ENCODE measurements around the gene LCN1.
A peak's percentile ranks its signal among the peaks of the same experiment; 100 is the strongest.

Gene LCN1

DNA sequence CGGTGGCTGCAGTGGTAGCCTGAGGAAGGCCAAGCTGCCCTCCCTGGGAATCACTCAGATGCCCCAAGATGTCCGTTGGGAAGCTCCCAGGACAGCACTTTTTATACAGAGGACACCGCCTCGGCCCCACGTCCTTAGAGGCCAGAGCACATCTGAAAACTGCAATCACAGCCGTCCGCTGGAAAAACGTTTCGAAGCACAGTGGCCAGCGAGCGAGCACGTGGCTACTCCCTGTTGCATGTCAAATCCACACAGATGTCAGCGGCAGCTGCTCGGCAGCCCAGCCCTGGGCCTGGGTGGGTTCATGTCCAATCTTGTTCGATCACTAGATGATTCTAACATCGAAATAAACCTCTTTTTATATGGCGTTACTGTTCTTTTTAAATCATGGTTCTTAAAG is 32.7 kb upstream of the LCN1 start:
- DNase-seq (ENCODE audit: low spot score): no peak

DNA sequence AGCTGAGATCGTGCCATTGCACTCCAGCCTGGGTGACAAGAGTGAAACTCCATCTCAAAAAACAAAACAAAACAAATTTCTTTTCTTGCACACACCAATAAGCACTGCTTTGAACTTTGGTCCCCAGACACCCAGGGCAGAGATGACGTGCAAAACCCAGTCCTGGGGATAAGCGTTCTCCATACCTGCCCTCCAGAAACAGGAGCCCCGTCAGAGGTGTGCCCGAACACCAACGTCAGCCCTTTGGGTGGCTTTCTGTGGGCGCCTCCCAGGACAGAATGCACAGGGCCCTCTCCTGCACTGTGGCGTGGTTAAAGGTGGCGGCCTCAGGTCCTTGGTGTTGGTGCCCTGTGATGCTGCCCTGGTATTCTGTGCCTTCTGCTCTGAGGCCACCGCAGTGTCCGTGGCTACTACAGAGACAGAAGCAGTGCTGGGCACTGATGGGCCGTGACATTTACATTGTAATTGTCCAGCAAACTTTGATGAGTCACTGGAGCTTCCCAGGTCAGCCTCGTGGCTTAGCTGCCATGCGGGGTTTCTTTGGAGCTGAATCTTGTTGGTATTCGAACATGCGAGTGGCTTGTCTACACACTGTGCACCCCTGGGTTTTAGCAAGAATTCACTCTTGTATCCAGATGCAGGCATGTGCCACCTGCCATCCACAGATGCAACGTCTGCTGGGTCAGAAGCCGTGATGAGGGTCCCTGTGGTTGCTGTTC is 31.9 kb upstream of the LCN1 start:
- no peak for DNase-seq (ENCODE audit: low spot score)

DNA sequence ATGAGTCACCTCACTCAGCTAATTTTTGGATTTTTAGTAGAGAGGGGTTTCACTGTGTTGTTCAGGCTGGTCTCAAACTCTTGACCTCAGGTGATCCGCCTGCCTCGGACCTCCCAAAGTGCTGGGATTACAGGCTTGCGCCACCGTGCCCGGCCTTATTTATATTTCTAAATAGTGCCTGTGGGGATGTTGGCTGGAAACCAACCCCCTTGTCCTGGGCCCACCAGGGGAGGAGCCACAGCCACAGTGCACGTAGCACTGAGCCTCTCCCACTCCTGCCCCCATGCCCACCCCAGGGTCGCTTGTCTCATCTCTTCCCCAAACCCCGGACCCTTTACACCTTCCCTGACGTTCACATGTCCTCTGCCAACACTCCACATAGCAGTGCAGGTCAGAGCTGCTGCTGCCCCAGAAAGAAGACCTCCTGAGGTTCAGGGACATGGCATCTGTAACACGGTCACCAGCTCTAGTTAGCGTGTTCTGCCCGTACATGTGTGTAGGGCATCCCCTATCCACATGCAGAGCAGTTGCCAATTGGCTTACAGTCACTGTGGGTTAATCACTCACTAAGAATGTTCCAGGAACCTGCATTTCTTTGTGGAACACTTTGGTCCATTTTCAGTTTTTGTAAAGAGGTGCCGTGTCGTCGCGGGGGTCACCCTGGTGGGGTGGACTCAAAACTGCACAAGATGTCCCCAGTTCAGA is 30.9 kb upstream of the LCN1 start:
- DNase-seq (ENCODE audit: low spot score): no peak

DNA sequence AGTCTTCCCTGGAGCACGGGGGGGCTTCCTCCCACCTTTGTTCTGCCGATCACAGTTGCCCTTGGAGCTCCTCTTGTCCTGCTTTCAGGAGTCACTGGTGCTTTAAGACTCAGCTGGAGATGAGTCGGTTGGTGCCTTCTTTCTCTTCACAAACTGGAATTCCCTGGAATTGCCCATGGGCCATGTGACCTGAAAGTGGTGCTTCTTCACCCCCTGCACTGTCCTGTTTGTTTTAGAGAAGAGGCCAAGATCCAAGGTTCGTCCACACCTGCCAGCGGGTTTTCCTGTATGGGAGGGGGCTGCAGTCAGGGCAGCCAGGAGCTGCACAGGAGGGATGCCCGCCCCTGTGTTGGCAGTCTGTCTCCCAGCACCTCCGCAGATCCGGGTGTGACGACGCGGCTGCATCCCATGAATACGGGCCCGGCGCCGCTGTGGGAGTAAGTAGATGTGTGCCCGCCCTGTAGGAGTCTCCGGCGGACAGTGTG is 30.2 kb upstream of the LCN1 start:
- no peak for DNase-seq (ENCODE audit: low spot score)

DNA sequence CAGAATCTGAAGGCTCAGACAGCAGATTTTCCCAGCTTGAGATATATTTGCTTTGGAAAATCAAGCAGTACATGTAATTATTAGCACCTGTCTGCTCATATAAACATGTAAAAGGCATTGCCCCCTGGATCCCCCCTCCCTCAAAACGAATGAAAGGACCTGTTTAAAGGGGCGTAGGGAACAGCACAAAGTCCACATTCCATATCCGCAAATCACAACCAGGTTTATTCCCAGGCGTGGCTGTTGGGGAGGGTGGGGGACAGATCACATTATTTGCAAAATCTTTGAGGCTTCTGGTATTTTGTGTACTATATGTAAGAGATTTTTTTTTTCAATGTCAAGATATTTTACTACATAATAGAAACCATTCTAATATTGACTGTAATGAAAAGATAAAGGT is 29.5 kb upstream of the LCN1 start:
- no peak for DNase-seq (ENCODE audit: low spot score)

DNA sequence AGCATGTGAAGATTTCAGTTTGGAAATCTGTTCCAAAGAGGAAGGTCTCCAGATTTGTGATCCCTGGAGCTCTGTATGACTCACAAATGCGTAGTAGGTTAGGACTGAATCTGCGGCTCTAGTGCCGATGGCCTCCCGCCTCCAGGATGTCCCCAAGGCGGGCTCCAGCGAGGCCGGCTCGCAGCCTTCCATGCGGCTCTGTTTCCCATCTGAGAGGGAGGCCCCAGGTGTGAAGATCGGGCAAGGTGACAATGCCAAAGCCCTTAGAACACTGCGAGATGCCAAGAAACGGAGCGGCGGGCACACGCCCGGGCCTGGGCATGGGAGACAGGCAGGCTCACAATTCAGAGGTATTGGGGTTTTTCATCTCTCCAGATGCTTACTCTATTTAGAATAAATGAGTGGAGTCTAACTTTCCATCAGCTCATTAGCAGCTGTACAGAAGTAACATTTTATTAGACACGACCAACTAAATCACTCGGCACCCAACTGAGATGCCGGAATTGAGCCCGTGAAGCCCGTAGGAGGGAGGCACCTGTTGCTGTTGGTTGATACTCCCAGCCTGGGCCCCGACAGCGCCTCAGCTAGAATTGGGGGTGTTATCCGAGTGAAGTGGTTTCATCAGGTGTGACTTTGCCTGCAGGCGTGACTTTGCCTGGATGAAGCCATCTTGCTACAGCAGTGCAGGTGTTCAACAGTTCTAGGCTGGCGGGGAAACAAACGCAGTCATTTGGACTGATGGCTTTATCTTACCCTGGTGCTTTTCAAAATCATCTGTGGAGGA is 28.2 kb upstream of the LCN1 start:
- no peak for DNase-seq (ENCODE audit: low spot score)

DNA sequence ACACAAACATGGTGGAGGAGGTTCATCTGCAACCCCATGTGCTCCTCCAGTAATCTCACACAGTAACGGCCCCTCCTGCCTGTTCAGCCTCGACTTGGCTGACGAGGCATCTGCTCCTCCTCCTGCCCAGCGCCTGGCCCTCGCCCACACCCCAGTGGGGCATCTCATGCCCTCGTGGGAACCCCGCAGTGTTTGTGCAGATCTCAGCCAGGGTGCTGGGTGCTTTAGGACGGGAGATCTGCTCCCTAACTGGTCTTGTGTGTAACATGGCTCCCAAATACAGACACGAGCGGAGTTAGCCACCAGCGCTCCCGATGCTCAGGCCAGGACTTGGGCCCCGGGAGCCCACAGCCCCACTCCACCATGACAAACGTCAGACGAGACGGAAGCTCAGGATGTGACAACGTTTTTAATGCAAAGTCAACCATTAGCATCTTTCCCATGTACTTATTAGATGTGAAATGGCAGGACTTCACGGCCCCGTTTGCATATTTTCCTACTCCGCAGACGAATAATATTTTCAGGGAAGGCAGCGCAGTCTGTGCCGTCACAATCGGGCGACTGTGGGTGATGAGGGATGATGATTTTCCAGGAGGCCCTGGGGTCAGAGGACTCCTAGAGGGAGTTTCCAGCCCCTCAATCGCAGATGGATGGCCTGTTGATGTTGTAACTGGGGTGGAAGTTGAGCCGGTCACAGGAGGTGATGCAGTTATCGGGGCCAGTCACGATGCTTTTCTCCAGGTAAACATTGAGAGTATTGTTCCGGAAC is 26.3 kb upstream of the LCN1 start:
- DNase-seq (ENCODE audit: low spot score): no peak

DNA sequence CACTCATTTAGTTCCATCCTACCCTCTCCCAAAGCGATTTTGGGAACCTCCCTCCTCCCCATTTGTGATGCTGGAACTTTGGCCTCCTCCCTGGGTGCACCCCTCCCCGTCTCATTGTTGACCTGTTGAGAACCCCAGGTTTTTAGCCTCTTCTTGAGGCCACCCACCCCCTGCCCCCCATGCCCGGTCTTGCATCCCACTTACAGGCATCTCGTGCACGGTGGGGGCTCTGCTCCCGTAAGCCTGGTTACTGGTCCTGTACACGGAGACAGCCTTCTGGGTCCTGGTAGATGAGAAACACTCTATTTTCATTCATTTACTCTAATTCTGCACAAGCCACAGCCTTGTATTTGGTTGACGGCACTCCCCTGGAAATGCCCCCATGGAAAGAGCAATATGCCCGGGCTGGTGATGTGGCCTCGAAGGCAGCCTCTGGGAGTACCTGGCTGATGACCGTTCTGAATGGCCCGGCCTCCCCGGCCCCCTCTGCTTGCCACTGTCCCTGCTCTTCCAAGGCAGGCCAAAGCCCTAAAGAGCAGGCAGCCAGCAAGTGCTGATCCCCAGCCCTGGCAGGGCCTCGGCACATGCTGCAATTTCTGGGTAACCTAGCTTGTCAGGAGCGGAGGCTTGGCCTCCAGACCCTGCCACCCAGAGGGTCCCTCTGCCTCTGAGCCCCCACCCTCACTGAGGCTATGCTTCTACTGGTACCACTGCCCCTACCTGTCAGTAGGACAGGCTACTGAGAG is 22.7 kb upstream of the LCN1 start:
- no peak for DNase-seq (ENCODE audit: low spot score)

DNA sequence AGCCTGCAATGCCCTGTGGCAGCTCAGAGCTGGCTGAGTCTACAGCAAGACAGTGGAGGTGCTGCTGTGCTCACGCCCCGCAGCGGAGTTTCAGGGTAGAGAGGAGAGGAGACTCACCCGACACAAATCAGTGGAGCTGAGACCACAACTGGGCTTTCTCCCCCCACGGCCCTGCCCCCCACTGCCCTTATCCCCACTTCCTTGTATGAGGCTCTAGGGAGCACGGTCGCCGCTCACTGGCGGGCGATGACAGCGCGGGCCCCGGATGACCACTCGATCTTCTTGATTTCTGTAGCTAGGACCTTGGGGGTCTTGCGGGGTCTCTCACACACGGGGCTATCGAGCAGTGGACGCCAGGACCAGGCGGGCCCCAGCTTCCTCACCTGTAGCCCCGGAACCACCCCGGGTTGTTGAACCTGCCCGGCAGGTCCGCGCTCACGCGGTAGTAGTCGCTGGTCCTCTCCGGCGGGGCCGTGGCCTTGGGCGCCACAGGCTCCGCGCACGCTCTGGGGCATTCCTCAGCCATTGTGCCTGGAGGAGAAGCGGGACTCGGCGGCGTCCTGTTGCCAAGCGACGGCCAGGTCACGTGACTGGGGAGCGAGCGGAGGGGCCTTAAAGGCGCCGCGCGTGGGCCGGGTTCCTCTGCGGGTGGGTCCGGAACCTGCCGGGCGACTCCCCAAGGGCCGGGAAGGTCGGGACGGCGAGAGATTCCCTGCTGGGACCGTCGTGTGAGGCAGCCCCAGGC is 21.7 kb upstream of the LCN1 start:
- peak; percentile 87 for DNase-seq (ENCODE audit: low spot score)

DNA sequence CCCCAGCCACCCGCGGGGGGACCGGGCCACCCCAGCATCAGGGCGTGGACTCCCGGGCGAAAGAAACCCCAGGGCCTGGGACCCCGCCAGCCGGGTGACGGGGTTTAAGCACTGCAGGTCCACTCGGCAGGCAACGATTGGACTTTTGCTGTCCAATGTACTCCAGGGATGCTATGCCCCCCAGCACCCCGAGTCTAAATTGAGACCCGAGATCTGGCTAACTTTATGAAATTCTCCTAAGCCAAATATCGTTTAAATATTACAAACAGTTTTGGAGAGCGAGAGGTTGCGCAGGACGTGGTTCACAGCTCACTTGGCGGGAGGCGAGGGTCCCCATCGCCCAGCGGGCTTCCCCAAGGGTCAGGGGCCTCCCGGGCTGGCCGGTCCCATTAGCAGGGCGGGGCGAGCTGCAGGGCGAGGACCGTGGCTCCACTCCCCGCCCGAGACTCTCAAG is 21.1 kb upstream of the LCN1 start:
- DNase-seq (ENCODE audit: low spot score): peak; percentile 42

DNA sequence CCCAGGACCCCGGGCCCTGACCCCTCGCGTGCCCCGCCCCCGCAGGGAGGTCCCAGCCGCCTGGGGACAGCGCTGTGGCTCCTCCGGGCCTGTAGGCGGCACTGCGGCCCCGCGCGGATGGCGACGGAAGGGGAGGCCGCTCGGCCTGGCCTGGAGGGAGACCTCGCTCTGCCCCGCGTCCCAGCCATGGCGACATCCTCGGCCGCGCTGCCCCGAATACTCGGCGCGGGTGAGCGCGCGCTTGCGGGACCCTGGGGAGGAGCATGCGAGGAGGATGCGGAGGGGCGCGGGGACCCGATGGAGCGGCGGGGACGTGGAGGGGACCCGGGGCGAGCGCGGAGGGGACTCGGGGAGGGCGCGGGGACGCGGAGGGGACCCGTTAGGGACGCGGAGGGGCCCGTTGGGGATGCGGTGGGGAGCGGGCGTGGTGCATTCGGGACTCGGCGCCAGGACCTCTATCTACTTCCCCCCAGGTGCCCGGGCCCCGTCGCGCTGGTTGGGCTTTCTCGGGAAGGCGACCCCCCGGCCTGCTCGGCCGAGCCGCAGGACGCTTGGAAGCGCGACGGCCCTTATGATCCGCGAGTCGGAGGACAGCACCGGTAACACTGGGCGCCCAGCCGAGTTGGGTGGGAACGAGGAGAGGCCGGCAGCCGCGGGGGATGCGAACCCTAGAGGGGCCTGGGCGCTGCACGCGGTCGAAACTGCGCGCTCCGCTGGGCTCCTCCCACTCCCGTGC is 20.5 kb upstream of the LCN1 start, which contains the start of gene MRPS2:
Gene MRPS2 (plus strand): TSS at position 158 of the 736 bp plus-strand sequence. CDS start 29 bp downstream, at position 187.
- DNase-seq (ENCODE audit: low spot score): peak; percentile 80

DNA sequence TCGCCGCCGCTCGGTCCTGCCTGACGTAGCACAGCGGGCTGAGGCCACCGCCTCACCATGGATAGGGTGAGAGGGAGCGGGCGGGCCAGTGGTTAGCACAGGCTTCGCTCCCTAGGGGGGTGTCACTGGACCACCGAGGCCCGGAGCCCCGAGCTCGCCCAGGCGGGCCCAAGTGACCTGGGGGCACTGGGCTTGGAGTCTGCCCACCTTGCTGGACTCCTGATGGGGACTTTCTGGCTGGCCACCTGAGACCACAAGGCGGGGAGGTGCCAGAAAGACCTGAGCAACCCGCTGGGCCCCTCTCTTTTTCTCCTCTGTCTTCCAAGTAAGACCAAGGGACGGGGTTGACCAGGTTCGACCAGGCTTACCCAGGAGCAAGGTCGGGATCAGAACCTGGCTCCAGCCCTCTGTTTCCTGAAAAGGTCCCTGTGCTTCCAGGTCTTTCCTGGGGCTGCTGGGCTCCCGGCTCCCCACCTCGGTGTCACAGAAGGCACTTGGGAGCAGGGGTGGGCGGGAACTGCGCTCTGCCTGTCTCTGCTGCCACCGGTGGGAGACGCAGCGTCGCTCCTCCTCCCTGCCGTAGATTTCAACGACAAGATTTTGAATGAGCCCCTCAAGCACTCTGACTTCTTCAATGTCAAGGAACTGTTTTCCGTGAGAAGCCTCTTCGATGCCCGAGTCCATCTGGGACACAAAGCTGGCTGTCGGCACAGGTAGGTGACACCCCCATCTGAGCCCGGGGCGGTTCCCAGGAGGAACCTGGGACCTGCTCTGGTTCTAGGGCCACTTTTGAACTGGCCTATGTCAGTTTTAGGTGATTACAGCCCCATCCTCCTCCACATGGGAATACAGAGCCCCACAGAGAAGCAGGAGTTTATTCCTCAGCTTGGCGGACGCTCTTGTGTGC is 19.7 kb upstream of the LCN1 start:
- no peak for DNase-seq (ENCODE audit: low spot score)

DNA sequence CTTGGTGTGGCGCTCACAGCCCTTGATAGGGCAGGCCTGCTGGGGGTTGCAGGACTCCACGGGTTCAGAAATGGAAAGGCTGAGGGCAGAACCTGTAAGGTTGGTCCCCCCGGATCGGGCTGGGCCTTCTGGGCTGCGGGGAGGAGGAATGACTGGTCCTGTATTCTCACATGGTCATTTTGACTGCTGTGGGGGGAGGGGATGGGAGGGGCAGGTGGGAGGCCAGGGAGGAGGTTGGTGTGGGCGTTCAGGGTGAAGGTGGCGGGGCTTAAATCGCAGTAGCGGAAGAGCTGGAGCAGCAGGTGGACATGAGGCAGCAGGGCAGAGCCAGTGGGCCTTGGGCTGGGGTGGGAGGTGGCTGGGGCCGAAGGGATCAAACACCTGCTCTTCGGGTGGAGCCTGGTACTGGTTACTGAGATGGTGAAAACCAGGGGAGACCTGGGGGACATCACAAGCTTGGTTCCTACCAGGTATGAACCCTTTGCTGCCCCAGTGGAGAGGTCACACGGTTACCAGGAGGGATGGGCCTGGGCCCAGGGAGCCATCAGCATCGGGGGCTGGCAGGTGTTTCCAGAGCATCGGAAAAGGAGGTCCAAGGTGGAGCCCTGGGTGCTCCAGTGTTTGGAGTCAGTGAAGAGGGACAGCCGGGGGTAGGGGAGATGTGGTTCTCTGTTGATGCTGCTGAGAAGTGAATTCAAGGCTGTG is 18.9 kb upstream of the LCN1 start:
- no peak for DNase-seq (ENCODE audit: low spot score)

DNA sequence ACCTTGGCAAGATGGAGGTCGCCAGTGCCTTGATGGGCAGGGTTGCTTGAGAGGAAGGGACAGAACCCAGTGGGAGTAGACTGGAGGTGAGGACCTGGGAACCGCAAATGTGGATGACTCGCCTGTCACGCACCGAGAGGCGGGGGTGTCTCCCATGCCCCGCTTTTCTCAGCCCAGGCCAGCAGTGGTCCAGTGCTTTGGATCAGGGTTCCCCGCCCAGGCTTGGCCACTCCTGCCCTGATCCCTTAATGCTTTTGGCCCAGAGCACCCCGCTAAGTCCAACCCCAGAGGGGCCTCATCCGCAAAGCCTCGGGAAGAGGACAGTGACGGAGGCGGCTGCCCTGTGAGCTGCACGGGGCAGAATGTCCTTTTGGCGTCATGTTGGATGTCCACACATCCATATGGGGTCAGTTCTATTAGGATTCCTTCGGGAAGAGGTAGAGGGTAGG is 18.3 kb upstream of the LCN1 start:
- no peak for DNase-seq (ENCODE audit: low spot score)

DNA sequence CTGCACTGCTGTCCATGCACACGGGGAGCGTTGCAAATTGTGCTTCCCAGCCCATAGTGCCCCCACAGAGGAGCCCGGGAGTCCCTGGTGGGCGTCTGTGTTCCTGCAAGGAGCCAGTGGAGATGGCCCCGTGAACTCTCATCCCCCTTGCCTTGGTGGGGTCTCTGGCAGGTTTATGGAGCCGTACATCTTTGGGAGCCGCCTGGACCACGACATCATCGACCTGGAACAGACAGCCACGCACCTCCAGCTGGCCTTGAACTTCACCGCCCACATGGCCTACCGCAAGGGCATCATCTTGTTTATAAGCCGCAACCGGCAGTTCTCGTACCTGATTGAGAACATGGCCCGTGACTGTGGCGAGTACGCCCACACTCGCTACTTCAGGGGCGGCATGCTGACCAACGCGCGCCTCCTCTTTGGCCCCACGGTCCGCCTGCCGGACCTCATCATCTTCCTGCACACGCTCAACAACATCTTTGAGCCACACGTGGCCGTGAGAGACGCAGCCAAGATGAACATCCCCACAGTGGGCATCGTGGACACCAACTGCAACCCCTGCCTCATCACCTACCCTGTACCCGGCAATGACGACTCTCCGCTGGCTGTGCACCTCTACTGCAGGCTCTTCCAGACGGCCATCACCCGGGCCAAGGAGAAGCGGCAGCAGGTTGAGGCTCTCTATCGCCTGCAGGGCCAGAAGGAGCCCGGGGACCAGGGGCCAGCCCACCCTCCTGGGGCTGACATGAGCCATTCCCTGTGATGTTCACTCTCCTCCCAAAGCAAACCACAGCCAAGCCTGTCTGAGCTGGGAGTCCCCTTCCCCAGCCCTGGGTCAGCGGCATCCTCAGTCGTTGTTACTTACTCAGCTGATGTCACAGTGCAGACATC is 17.6 kb upstream of the LCN1 start:
- no peak for DNase-seq (ENCODE audit: low spot score)
